AG09319 (cell line): Measurements from ENCODE around the gene UNC5B.

ENCODE experiments used
- DNase-seq: peaks from one replicate; pipeline ENCODE4 v3.0.0-alpha.2; 2010; ENCODE audit warnings: low read depth; ENCODE audit errors: extremely low read depth
- TF ChIP-seq, protein P1 (sequence below): IDR thresholded peaks from 2 replicates; pipeline ENCODE4 v1.5.1; 2011; ENCODE audit warnings: low read depth, mild to moderate bottlenecking, inconsistent platforms, low read length, moderate library complexity

UNC5B gene

DNA sequence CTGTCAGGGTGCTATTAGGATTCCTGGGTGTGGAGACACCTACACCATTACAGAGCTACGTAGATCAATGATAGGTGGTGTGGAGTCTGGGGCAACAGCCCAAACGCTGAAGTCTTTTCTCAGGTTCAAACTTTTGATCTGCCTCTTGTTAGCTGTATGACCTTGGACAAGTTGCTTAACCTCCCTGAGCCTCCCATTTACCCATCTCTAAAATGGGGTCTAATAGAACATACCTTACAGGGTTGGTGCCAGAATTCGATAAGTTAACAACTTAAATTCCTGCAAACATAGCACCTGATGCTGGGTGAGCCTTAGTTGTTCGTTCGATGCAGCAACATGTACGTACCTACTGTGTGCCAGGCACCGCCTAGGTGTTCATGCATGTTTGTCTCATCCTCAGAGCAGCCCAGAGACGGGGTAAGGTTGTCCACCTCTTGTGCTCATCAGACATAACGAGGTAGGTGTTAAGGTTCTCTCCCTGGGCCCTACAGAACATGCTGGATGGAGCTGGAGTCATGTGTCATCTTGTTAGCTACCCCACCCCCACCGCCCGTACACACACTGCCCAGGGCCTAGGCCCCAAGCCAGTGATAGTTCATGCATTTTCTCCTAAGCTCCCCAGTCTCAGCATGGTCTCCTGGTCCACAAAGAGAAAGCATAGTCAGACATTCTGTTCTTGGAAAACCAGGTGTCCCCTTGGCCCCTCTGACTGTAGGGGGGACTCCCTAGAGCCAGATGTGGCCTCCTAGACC is 65.7 kb downstream of the UNC5B start:
- no peak for DNase-seq
- TF ChIP-seq, protein P1, sequence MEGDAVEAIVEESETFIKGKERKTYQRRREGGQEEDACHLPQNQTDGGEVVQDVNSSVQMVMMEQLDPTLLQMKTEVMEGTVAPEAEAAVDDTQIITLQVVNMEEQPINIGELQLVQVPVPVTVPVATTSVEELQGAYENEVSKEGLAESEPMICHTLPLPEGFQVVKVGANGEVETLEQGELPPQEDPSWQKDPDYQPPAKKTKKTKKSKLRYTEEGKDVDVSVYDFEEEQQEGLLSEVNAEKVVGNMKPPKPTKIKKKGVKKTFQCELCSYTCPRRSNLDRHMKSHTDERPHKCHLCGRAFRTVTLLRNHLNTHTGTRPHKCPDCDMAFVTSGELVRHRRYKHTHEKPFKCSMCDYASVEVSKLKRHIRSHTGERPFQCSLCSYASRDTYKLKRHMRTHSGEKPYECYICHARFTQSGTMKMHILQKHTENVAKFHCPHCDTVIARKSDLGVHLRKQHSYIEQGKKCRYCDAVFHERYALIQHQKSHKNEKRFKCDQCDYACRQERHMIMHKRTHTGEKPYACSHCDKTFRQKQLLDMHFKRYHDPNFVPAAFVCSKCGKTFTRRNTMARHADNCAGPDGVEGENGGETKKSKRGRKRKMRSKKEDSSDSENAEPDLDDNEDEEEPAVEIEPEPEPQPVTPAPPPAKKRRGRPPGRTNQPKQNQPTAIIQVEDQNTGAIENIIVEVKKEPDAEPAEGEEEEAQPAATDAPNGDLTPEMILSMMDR = no peak

DNA sequence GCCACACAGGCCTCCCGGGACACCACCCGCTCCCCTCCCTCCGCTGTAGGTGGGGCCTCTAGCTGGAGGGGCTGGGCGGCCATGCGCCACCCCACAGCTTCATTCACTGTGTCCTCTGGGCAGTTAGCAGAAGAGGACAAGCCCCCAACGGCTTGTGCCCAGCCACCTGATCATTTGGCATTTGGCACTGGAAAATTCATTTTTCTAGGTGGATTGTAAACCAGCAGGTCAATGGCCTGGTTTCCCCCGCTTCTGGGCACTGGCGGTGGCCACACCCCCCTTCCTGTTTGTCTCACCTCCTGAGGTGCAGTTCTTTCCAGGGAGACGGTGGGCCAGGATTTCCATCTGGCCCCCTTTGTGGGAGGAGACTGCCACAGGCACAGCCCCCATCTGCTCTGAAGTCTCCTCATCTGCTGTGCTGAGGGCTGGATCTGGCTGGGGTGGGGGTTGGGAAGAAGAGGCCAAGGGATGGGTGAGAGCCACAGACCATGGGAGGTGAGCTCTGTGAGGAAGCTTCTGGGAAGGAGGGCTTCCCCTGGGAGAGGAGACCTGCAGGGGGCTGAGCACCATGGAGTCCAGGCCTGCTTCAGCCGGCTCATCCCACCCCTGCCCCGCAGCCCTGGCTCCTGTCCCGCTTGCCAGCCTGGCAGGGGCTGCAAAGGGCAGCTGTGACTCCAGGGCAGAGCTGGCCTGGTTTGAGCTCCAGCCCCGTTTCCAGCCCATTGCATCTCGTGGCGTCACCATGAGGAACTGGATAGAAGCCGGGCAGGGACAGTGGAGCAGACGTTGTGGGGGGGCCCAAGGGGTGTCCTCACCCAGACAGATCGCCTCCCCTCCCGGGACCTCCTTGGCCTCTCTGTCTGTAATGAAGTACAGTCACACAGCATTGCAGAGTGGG is 66.6 kb downstream of the UNC5B start:
- TF ChIP-seq, protein P1 = no peak
- DNase-seq = no peak

DNA sequence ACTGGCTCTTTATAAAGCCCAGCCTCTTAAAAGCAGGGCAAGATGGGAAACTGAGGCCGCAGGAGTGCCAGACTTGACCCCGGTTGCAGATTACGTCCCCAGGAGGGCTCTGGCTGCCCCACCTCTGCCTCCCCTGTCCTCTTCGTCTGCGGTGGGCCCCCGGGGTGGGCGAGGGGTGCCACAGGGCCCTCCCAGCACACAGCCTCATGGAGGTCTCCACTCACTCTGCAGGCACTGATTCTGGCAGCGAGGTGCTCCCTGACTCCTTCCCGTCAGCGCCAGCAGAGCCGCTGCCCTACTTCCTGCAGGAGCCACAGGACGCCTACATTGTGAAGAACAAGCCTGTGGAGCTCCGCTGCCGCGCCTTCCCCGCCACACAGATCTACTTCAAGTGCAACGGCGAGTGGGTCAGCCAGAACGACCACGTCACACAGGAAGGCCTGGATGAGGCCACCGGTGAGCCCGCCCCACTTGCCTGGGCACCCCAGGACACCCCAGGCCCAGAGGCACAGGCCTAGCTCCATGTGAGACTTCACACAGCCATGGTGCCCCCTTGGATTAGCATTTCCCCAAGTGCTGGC is 67.3 kb downstream of the UNC5B start:
- DNase-seq = no peak
- TF ChIP-seq, protein P1 = no peak

DNA sequence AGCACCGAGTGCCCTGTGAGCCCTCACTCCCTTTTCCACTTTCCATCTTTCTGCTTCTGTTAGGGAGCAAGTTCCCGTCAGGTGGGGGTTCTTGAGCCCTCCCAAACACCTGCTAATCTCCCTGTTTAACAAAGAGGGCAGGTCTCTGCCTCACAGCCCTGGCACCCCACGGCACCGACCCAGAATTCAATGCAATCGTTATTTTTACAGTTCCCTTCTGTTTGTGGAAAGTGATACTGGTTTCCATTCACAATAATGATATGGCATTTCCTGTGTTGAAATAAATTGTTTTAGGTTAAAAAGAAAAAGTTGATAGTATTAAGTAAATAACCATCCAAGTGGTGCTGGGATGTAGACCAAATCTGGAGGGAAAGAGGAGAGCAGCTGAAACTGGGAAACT is 67.8 kb downstream of the UNC5B start:
- TF ChIP-seq, protein P1 = no peak
- no peak for DNase-seq

DNA sequence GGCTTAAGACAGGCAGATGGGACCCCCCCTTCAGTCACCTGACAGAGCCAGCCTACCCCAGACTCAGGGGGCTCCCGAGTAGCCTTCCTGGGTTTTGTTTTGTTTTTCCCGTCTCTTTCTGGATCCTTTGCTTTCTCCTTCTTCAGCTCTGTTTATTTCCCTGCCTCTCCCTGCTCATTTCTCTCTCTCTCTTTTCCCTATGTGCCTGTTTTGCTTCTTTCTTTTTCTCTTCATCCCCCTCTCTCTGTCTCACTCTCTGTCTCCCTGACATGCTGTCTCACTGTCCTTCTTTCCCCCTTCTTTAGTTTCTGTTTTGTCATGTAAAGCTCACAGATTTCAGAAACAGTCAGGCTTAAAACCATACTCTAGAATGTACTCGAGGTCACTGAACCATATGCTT is 68.5 kb downstream of the UNC5B start:
- DNase-seq = no peak
- TF ChIP-seq, protein P1 = no peak

DNA sequence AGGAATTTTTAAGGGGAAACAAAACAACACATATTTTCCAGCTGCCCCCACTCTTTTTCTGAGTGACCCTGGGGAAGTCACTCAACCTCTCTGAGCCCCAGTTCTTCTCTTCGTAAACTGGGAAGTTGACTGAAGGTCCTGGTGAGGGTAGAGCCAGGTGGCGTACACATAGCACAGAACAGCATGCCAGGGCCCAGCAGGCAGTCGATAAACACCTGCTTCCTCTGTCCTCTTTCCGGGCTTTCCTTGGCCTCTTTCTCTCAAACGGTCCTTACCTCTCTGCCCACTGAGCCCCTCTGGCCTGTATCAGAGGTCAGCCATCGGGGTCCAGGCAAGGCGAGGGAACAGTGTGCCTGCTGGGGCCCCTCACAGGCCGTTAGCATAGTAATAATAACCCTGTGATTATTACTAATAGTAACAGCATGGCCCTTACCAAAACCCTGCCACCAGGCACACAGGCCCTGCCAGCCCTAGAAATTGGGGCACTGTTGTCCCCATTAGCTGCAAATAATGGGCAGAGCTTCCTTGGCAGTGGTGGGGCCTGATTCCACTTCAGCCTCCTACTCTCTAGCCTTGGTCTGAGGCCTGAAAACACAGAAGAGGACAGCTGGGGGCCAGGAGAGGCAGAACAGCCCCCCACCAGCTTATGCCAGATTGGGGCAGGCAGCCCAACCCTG is 69.4 kb downstream of the UNC5B start:
- TF ChIP-seq, protein P1 = no peak
- no peak for DNase-seq
